Stomach (tissue), 19 donors: Measurements from ENCODE around the gene RD3L. TPM values are rescaled to one million over a fixed set of nuclear protein-coding genes. Genes with fewer than 3 reads are reported as not detected.

Experiments
- DNase-seq, 2 donors: peaks; one replicate each; pipeline versions ENCODE4 v3.0.0 to v3.0.0-alpha.2; 2013 to 2019
- H3K27ac ChIP-seq, 5 donors: fragments of 200-600 bp in 4 of 5; sonication (generic) in 4 of 5; one replicate each; pipeline ENCODE4 v1.5.1; 2013 to 2019; ENCODE audit warnings: mild to moderate bottlenecking in 1 of 5, moderate library complexity in 1 of 5
- H3K27me3 ChIP-seq, 3 donors: fragments of 200-600 bp; sonication (generic); one replicate each; pipeline ENCODE4 v1.5.1; 2017 to 2019; ENCODE audit warnings: mixed run types in 1 of 3
- H3K36me3 ChIP-seq, 4 donors: fragments of 200-600 bp; sonication (generic); 1 replicate in 3 of 4; 2 replicates in 1 of 4; pipeline ENCODE4 v1.5.1; 2016 to 2019
- H3K4me1 ChIP-seq, 4 donors: fragments of 200-600 bp; sonication (generic); one replicate each; pipeline ENCODE4 v1.5.1; 2016 to 2019
- H3K4me3 ChIP-seq, 4 donors: fragments of 200-600 bp; sonication (generic) in 3 of 4; one replicate each; pipeline ENCODE4 v1.5.1; 2016 to 2019; ENCODE audit warnings: mild to moderate bottlenecking in 1 of 4
- H3K9me3 ChIP-seq, 4 donors: fragments of 200-600 bp; sonication (generic); one replicate each; pipeline ENCODE4 v1.5.1; 2016 to 2019
- CTCF ChIP-seq, 7 experiments: fragments of 450-650 bp in 4 of 7; fragments of 200-600 bp in 3 of 7; sonication (generic) in 3 of 7; IDR thresholded peaks; one replicate each; pipeline ENCODE4 v1.5.1; 2016 to 2019; ENCODE audit warnings: antibody characterized with exemption in 7 of 7, control low read depth in 2 of 7, mild to moderate bottlenecking in 1 of 7
- EP300 ChIP-seq: sonication (generic); formaldehyde crosslinking; IDR thresholded peaks from one replicate; pipeline ENCODE4 v1.6.1; 2017; ENCODE audit warnings: antibody characterized with exemption
- POLR2A ChIP-seq, 4 donors: fragments of 450-650 bp; IDR thresholded peaks; one replicate each; pipeline ENCODE4 v1.6.1; 2016; ENCODE audit warnings: antibody characterized with exemption in 4 of 4, control low read depth in 2 of 4, mild to moderate bottlenecking in 1 of 4, moderate library complexity in 1 of 4
- POLR2AphosphoS5 ChIP-seq, 3 donors: sonication (generic); formaldehyde crosslinking; IDR thresholded peaks; one replicate each; pipeline ENCODE4 v1.6.1; 2016; ENCODE audit warnings: antibody characterized with exemption in 3 of 3
- WGBS, 5 donors: extraction: QIAGEN DNeasy Blood & Tissue Kit in 3 of 5; methylation state at CpG; one replicate each; pipeline versions ENCODE4 v1.1.5 to v1.1.7; 2013 to 2018; 5-methylcytosine and 5-hydroxymethylcytosine counted together
- intact Hi-C: fragments of 100-400 bp; cut with DNase I; formaldehyde crosslinking; loops from one replicate; pipeline ENCODE4 v1.15.1; 2023; ENCODE audit warnings: low total_unique reads
- long read RNA-seq, 10 donors: transcript quantifications; one replicate each; lab custom pipeline, GENCODE V29; 2026
- polyA plus RNA-seq, 3 donors: library from polyadenylated mRNA; stranded (reverse); fragments of 200-250 nt; gene quantifications; one replicate each; pipeline ENCODE4 v1.2.3, GENCODE V29; 2013
- total RNA-seq, 5 donors: library from RNA; depleted of rRNA; stranded (reverse); fragments of >200 nt; gene quantifications; one replicate each; pipeline versions ENCODE4 v1.1.0 to v1.2.3, GENCODE V29; 2014 to 2016
- donor health status: healthy with polysubstance abuse.
- donor health status: Bipolar disorder and iron deficiency.
- donor health status: healthy.

RD3L gene
- total RNA-seq (not detected), polyA plus RNA-seq (not detected)
- long read RNA-seq, donor 1, result 0 reads
- long read RNA-seq, donor 2, result 0 reads
- long read RNA-seq, donor 3, result 0 reads
- long read RNA-seq, donor 4, result 0 reads
- long read RNA-seq, donor 5, result 0 reads
- long read RNA-seq, donor 6, result 0 reads
- long read RNA-seq, donor 7, result 0 reads
- long read RNA-seq, donor 8, result 0 reads
- long read RNA-seq, donor 9, result 0 reads
- long read RNA-seq, donor 10, result 0 reads

DNA sequence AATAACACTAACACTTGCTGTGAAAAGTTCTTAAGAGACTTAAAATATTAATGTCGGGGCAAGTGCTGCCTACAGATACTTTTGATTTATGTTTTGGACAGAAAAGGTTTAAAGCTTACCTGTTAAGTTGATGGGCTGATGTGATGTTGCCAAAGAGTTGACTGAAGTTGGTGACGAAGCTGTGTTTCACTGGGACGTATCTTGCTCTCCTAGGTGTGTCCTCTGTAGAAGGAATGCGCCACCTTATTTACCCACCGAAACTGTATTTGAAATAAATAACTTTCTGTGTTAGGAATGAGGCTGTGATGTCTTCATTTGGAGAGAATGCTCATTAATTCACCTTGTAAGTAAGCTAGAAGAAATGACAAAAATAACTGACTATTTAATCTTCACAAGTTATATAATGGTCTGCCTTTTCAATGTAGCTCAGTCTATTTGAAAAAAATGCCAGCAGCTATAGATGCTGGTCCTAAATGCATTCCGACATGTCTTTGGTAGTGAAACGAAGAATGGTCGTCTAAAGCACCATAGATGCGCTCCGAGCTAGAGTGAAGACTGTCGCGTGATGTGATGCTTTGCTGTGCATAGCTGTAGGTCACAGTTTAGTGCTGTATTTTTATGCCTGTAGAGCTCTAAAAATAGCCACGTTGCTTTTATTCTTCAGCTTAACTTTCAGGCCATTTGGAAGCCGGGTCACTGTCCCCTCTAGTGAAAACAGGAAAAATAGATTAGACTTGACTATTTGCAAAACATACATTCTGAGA lies at the start of gene RD3L:
Gene RD3L (minus strand): TSS at position 557 of the 764 bp plus-strand sequence. CDS start 834 bp downstream, outside the sequence.
- H3K36me3 ChIP-seq, result no peaks in the 10 kb centered on the region
- 70 to 83% (median 76%) methylated on average over 14 of the region's 14 CpGs for WGBS, 5 donors
- no peak for DNase-seq
- H3K9me3 ChIP-seq, result peaks cover 0 to 6% (median 3%) of the 10 kb centered on the region in 4 donors
- H3K27ac ChIP-seq, result no peak within 1 kb of the TSS
- peaks cover 0 to 34% (median 3%) of the 10 kb centered on the region in 3 donors for H3K27me3 ChIP-seq
- TF ChIP-seq POLR2AphosphoS5 (IDR thresholded peaks at IDR 0.05), result no peak
- TF ChIP-seq POLR2A (IDR thresholded peaks at IDR 0.05), result no peak
- no peak for TF ChIP-seq CTCF (IDR thresholded peaks at IDR 0.05)
- TF ChIP-seq EP300, result no peak
- no peak within 1 kb of the TSS for H3K4me3 ChIP-seq
- intact Hi-C loops, result no loop called here
- no peaks in the 10 kb centered on the region for H3K4me1 ChIP-seq

- Histone ChIP-seq H3K4me1 (no peaks in the 10 kb centered on the region), H3K36me3 (no peaks in the 10 kb centered on the region), H3K9me3 (peaks cover 0 to 12% (median 4%) of the 10 kb centered on the region in 4 donors), H3K4me3 (no peak overlapping the region), H3K27ac (no peak overlapping the region), H3K27me3 (peaks cover 0 to 21% (median 0%) of the 10 kb centered on the region in 3 donors)
- 82 to 97% (median 93%) methylated on average over 4 of the region's 4 CpGs for WGBS, 5 donors
- TF ChIP-seq POLR2AphosphoS5 (IDR thresholded peaks at IDR 0.05) (no peak), CTCF (IDR thresholded peaks at IDR 0.05) (no peak), EP300 (no peak), POLR2A (IDR thresholded peaks at IDR 0.05) (no peak)
- intact Hi-C loops, result no loop called here
- DNase-seq, result no peak
Measured at GRCh38 chr14:103989964-103990363, 47.6 kb upstream of the RD3L start.

- intact Hi-C loops, result no loop called here
- TF ChIP-seq POLR2A (IDR thresholded peaks at IDR 0.05) (no peak), CTCF (IDR thresholded peaks at IDR 0.05) (no peak), EP300 (no peak), POLR2AphosphoS5 (IDR thresholded peaks at IDR 0.05) (no peak)
- peaks cover 0 to 12% (median 4%) of the 10 kb centered on the region in 4 donors for H3K9me3 ChIP-seq
- peaks cover 0 to 21% (median 0%) of the 10 kb centered on the region in 3 donors for H3K27me3 ChIP-seq
- H3K27ac ChIP-seq, result no peak overlapping the region
- no peak for DNase-seq
- 91 to 100% (median 97%) methylated on average over 1 of the region's 1 CpG for WGBS, 5 donors
- H3K4me1 ChIP-seq, result no peaks in the 10 kb centered on the region
- H3K4me3 ChIP-seq, result no peak overlapping the region
- no peaks in the 10 kb centered on the region for H3K36me3 ChIP-seq
Measured at GRCh38 chr14:103989034-103989433, 46.7 kb upstream of the RD3L start.

DNA sequence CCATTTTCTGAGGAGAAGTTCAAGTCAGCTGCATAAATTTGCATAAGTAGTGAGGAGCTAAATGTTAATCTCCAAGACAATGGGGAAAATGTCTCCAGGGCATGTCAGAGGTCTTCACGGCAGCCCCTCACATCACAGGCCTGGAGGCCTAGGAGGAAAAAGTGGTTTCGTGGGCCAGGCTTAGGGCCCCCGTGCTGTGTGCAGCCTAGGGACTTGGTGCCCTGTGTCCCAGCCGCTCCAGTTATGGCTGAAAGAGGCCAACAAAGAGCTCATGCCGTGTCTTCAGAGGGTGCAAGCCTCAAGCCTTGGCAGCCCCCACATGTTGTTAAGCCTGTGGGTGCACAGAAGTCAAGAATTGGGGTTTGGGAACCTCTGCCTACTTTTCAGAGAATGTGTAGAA lies 41.9 kb upstream of the RD3L start:
- no peak for DNase-seq
- Histone ChIP-seq H3K27me3 (no peaks in the 10 kb centered on the region), H3K4me1 (no peaks in the 10 kb centered on the region), H3K36me3 (no peaks in the 10 kb centered on the region), H3K27ac (no peak overlapping the region), H3K9me3 (peaks cover 0 to 7% (median 1%) of the 10 kb centered on the region in 4 donors), H3K4me3 (no peak overlapping the region)
- WGBS, 5 donors, result 83 to 90% (median 88%) methylated on average over 5 of the region's 5 CpGs
- intact Hi-C loops, result no loop called here
- TF ChIP-seq POLR2AphosphoS5 (IDR thresholded peaks at IDR 0.05) (no peak), EP300 (no peak), POLR2A (IDR thresholded peaks at IDR 0.05) (no peak), CTCF (IDR thresholded peaks at IDR 0.05) (no peak)
